OCI-LY1 (cell line): Measurements from ENCODE around the gene POU2F2.

ENCODE experiments used
- H2AFZ ChIP-seq: fragments of 200-600 bp; sonication (generic), shearing (Covaris generic); 2 replicates; pipeline ENCODE4 v1.6.0; 2014; ENCODE audit warnings: antibody characterized with exemption, mild to moderate bottlenecking, low read length
- H3F3A ChIP-seq: fragments of 200-600 bp; sonication (generic), shearing (Covaris generic); 2 replicates; pipeline ENCODE4 v1.6.0; 2014; ENCODE audit warnings: mild to moderate bottlenecking, antibody characterized with exemption, low read length, moderate library complexity; ENCODE audit not compliant: insufficient read depth
- H3K27ac ChIP-seq: fragments of 200-600 bp; sonication (generic); 2 replicates; pipeline ENCODE4 v1.5.1; 2014; ENCODE audit warnings: low read length, mixed run types, mild to moderate bottlenecking, low read depth; ENCODE audit not compliant: poor library complexity, severe bottlenecking
- H3K27me3 ChIP-seq: fragments of 200-600 bp; sonication (generic); 2 replicates; pipeline ENCODE4 v1.6.0; 2014; ENCODE audit warnings: antibody characterized with exemption, mild to moderate bottlenecking, low read length, moderate library complexity; ENCODE audit not compliant: insufficient read depth
- H3K36me3 ChIP-seq: fragments of 200-600 bp; sonication (generic); 2 replicates; pipeline ENCODE4 v1.6.1; 2014; ENCODE audit warnings: mild to moderate bottlenecking, antibody characterized with exemption, low read length, moderate library complexity, mixed read lengths; ENCODE audit not compliant: insufficient read depth
- H3K4me1 ChIP-seq: fragments of 200-600 bp; sonication (generic); 2 replicates; pipeline ENCODE4 v1.5.1; 2014; ENCODE audit warnings: mild to moderate bottlenecking, low read length, moderate library complexity; ENCODE audit not compliant: insufficient read depth, severe bottlenecking
- H3K4me2 ChIP-seq: fragments of 200-600 bp; sonication (generic), shearing (Covaris generic); 2 replicates; pipeline ENCODE4 v1.6.1; 2014; ENCODE audit warnings: low read length
- H3K4me3 ChIP-seq: fragments of 200-600 bp; sonication (generic); 2 replicates; pipeline ENCODE4 v1.5.1; 2014; ENCODE audit warnings: low read length, low read depth, mild to moderate bottlenecking, mixed read lengths; ENCODE audit not compliant: poor library complexity, severe bottlenecking
- H3K79me2 ChIP-seq: fragments of 200-600 bp; shearing (Covaris generic); 2 replicates; pipeline ENCODE4 v1.6.1; 2016; ENCODE audit warnings: mixed run types, low read length, mixed read lengths; ENCODE audit not compliant: insufficient read depth
- H3K9ac ChIP-seq: fragments of 200-600 bp; sonication (generic), shearing (Covaris generic); 2 replicates; pipeline ENCODE4 v1.6.1; 2014; ENCODE audit warnings: mild to moderate bottlenecking, low read length, mixed read lengths
- H3K9me2 ChIP-seq: fragments of 200-600 bp; sonication (generic), shearing (Covaris generic); 2 replicates; pipeline ENCODE4 v1.6.1; 2014; ENCODE audit warnings: low read depth, mild to moderate bottlenecking, low read length, mixed read lengths
- H3K9me3 ChIP-seq: fragments of 200-600 bp; shearing (Covaris generic); 2 replicates; pipeline ENCODE4 v1.6.1; 2014; ENCODE audit warnings: low read length, mixed read lengths
- H4K20me1 ChIP-seq: fragments of 200-600 bp; sonication (generic), shearing (Covaris generic); 2 replicates; pipeline ENCODE4 v1.6.0; 2016; ENCODE audit warnings: mild to moderate bottlenecking, low read length; ENCODE audit not compliant: insufficient read depth
- CTCF ChIP-seq: fragments of 200-600 bp; sonication (generic), shearing (Covaris generic); IDR thresholded peaks from 2 replicates; pipeline ENCODE4 v1.5.1; 2017; ENCODE audit warnings: mild to moderate bottlenecking, antibody characterized with exemption, low read length, moderate library complexity, mixed read lengths
- EZH2 ChIP-seq: fragments of 200-600 bp; sonication (generic), shearing (Covaris generic); IDR thresholded peaks from 2 replicates; pipeline ENCODE4 v1.8.0; 2017; ENCODE audit warnings: borderline replicate concordance, mixed run types, mild to moderate bottlenecking, antibody characterized with exemption, low read length, moderate library complexity, mixed read lengths

The POU2F2 gene

DNA sequence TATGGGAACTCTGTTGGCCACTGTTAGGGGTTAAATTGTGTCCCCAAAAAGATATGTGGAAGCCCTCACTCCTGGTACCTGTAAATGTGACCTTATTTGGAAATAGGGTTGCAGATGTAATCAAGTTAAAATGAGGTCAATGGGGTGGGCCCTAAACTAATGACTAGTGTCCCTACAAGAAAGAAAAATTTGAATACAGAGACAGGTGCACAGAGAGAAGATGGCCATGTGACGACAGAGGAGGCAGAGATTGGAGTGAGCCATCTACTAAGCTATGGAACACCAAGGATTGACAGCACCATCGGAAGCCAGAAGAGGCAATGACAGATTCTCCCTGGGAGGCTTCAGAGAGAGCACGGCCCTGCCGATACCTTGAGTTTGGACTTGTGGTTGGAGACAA is 16.5 kb downstream of the POU2F2 start:
- Histone ChIP-seq H3K36me3 (peaks cover 18% of the 10 kb centered on the region; the same call in 1 of the 2 replicates), H3K9ac (peak overlapping the region; percentile 78; the same call in 1 of the 2 replicates), H3K4me3 (no peak overlapping the region), H4K20me1 (no peaks in the 10 kb centered on the region), H2AFZ (no peak overlapping the region), H3K9me2 (no peaks in the 10 kb centered on the region), H3K27ac (peak overlapping the region; percentile 100), H3F3A (peaks cover 12% of the 10 kb centered on the region), H3K4me1 (peaks cover 44% of the 10 kb centered on the region), H3K4me2 (peak overlapping the region; percentile 80; the same call in 1 of the 2 replicates), H3K27me3 (no peaks in the 10 kb centered on the region), H3K9me3 (no peaks in the 10 kb centered on the region), H3K79me2 (no peaks in the 10 kb centered on the region)
- TF ChIP-seq EZH2 = no peak
- TF ChIP-seq CTCF = no peak

GRCh38 chr19:42115219-42115618 is 17.0 kb downstream of the POU2F2 start:
- H2AFZ ChIP-seq = no peak overlapping the region
- peaks cover 42% of the 10 kb centered on the region for H3K4me1 ChIP-seq
- TF ChIP-seq EZH2 (no peak), CTCF (no peak)
- H4K20me1 ChIP-seq = no peaks in the 10 kb centered on the region
- H3K9me2 ChIP-seq = no peaks in the 10 kb centered on the region
- peak overlapping the region; percentile 78; the same call in 1 of the 2 replicates for H3K9ac ChIP-seq
- peaks cover 8% of the 10 kb centered on the region for H3F3A ChIP-seq
- H3K36me3 ChIP-seq = peaks cover 21% of the 10 kb centered on the region; the same call in 1 of the 2 replicates
- no peak overlapping the region for H3K4me3 ChIP-seq
- peak overlapping the region; percentile 100 for H3K27ac ChIP-seq
- no peaks in the 10 kb centered on the region for H3K27me3 ChIP-seq
- H3K4me2 ChIP-seq = peak overlapping the region; percentile 80; the same call in 1 of the 2 replicates
- no peaks in the 10 kb centered on the region for H3K9me3 ChIP-seq
- no peaks in the 10 kb centered on the region for H3K79me2 ChIP-seq

DNA sequence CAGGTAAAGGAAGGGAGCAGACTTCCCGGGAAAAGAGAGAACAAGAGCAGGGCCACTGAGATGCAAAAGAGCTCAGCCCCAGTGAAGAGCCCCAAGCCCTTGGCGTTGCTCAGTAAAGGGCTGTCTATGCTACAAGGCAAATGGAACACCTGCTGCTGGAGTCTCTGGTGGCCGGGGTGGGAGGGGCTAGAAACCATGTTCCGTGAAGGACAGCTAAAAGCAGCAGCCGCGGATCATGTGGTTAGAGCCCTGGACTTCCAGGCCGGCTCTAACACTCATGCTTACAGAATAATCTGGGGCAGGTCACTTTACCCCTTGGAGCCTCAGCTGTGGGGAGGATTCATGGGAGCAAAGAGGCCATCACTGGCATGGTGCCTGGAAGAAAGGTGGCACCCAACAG is 17.8 kb downstream of the POU2F2 start:
- Histone ChIP-seq H3K4me3 (peak overlapping the region; percentile 46), H3K9me3 (no peaks in the 10 kb centered on the region), H3K36me3 (peaks cover 21% of the 10 kb centered on the region; the same call in 1 of the 2 replicates), H3K9me2 (no peaks in the 10 kb centered on the region), H3K4me1 (peaks cover 42% of the 10 kb centered on the region), H4K20me1 (no peaks in the 10 kb centered on the region), H2AFZ (no peak overlapping the region), H3K27me3 (no peaks in the 10 kb centered on the region), H3K4me2 (peak overlapping the region; percentile 80), H3K79me2 (no peaks in the 10 kb centered on the region), H3F3A (peaks cover 8% of the 10 kb centered on the region), H3K27ac (peak overlapping the region; percentile 100), H3K9ac (peak overlapping the region; percentile 78)
- TF ChIP-seq EZH2 = no peak
- TF ChIP-seq CTCF = no peak
